HG03378 (cell line): ENCODE results near the gene PPFIBP1.
"Not testable (repeated sequence)": the region's sequence is repeated elsewhere in the genome, so short reads cannot be mapped to it uniquely, and the experiment has no call there.

Source experiments
- ATAC-seq: cut with Tn5 transposase; IDR thresholded peaks from one replicate; pipeline ENCODE4 v1.9.1; 2021; ENCODE audit warnings: mild to moderate bottlenecking, moderate library complexity; ENCODE audit not compliant: unreplicated experiment

Gene PPFIBP1

GRCh38 chr12:27541031-27541719 is 17.2 kb downstream of the PPFIBP1 start:
- ATAC-seq, result no peak

GRCh38 chr12:27542628-27543027 is 18.6 kb downstream of the PPFIBP1 start:
- no peak for ATAC-seq

GRCh38 chr12:27544858-27545257 is 20.9 kb downstream of the PPFIBP1 start:
- not testable (repeated sequence) for ATAC-seq

- no peak for ATAC-seq
Observed at GRCh38 chr12:27545665-27546064, 21.7 kb downstream of the PPFIBP1 start.

GRCh38 chr12:27547592-27547991 is 23.6 kb downstream of the PPFIBP1 start:
- ATAC-seq, result no peak

- ATAC-seq, result no peak
Observed at GRCh38 chr12:27548301-27549199, 24.5 kb downstream of the PPFIBP1 start.

- ATAC-seq, result no peak
Observed at GRCh38 chr12:27549236-27549800, 25.3 kb downstream of the PPFIBP1 start.

- ATAC-seq, result no peak
Observed at GRCh38 chr12:27549801-27550652, 26.0 kb downstream of the PPFIBP1 start.

GRCh38 chr12:27550653-27550975 is 26.6 kb downstream of the PPFIBP1 start:
- no peak for ATAC-seq

- no peak for ATAC-seq
Observed at GRCh38 chr12:27551172-27551840, 27.3 kb downstream of the PPFIBP1 start.

- ATAC-seq, result no peak
Observed at GRCh38 chr12:27552235-27552634, 28.2 kb downstream of the PPFIBP1 start.

- no peak for ATAC-seq
Observed at GRCh38 chr12:27552886-27553560, 29.0 kb downstream of the PPFIBP1 start.

GRCh38 chr12:27553941-27554340 is 29.9 kb downstream of the PPFIBP1 start:
- no peak for ATAC-seq

GRCh38 chr12:27554421-27555186 is 30.6 kb downstream of the PPFIBP1 start:
- no peak for ATAC-seq

- ATAC-seq, result no peak
Observed at GRCh38 chr12:27555361-27555760, 31.4 kb downstream of the PPFIBP1 start.

- peak; percentile 67 for ATAC-seq
Observed at GRCh38 chr12:27555925-27556778, 32.1 kb downstream of the PPFIBP1 start.

GRCh38 chr12:27560126-27560525 is 36.1 kb downstream of the PPFIBP1 start:
- no peak for ATAC-seq
